K562 (cell line): ENCODE results near the gene LRRC51. TPM values are rescaled to one million over a fixed set of nuclear protein-coding genes. Genes with fewer than 3 reads are reported as not detected.

Experiments used
- BCL6 ChIP-seq: fragments of 250-450 bp; sonication (Bioruptor Pico); IDR thresholded peaks from 2 replicates; pipeline ENCODE4 v1.4.0; 2020
- ELF2 ChIP-seq: fragments of 250-450 bp; sonication (Bioruptor Pico); IDR thresholded peaks from 2 replicates; pipeline ENCODE4 v1.5.0; 2021; ENCODE audit warnings: mild to moderate bottlenecking
- HLTF ChIP-seq: fragments of 450-650 bp; IDR thresholded peaks from 2 replicates; pipeline ENCODE4 v1.6.1; 2016
- POLR2H ChIP-seq: IDR thresholded peaks from 2 replicates; pipeline ENCODE4 v1.6.1; 2016; ENCODE audit warnings: missing genetic modification characterization, low read depth, mild to moderate bottlenecking, control low read depth, missing compliant biosample characterization, moderate library complexity
- RBM14 ChIP-seq: fragments of 200-400 bp; formaldehyde crosslinking; IDR thresholded peaks from 2 replicates; pipeline ENCODE4 v1.6.1; 2018; ENCODE audit warnings: low read depth, mild to moderate bottlenecking, low read length, moderate library complexity, borderline replicate concordance; ENCODE audit not compliant: insufficient read depth
- RFX5 ChIP-seq: IDR thresholded peaks from 2 replicates; pipeline ENCODE4 v1.6.1; 2011; ENCODE audit warnings: low read depth, mild to moderate bottlenecking, improper control_type of control experiment, low read length
- SIRT6 ChIP-seq: IDR thresholded peaks from one replicate; pipeline ENCODE4 v1.6.1; 2012; ENCODE audit warnings: low read depth, mild to moderate bottlenecking, control low read depth, inconsistent platforms, low read length, moderate library complexity
- SP1 ChIP-seq: sonication (generic); formaldehyde crosslinking; IDR thresholded peaks from 2 replicates; pipeline ENCODE4 v1.8.1; 2022; ENCODE audit warnings: mild to moderate bottlenecking, missing genetic modification reagents
- STAG1 ChIP-seq: sonication (generic); formaldehyde crosslinking; IDR thresholded peaks from 2 replicates; pipeline ENCODE4 v1.5.0; 2020; ENCODE audit warnings: missing genetic modification reagents, borderline replicate concordance
- UBTF ChIP-seq, 2 experiments: IDR thresholded peaks; 2 replicates each; pipeline ENCODE4 v1.6.1; 2012; ENCODE audit warnings: improper control_type of control experiment in 2 of 2, low read depth in 2 of 2, low read length in 2 of 2, borderline replicate concordance in 1 of 2
- ZBTB43 ChIP-seq: sonication (generic); formaldehyde crosslinking; IDR thresholded peaks from 2 replicates; pipeline ENCODE4 v1.8.0; 2023; ENCODE audit warnings: mild to moderate bottlenecking, missing genetic modification reagents
- ZNF507 ChIP-seq: conservative IDR thresholded peaks from 2 replicates; pipeline ENCODE4 v1.6.1; 2017; ENCODE audit warnings: missing genetic modification characterization, missing compliant biosample characterization
- polyA plus RNA-seq, 8 experiments: library from polyadenylated mRNA; depleted of rRNA in 4 of 8; stranded (reverse) in 5 of 8; unstranded in 3 of 8; fragments of >200 nt; fragmentation: Nextera tagmentation in 2 of 8; fragmentation: Illumina TruSeq in 1 of 8; extraction: Ambion mirVana in 2 of 8; extraction: Trizol in 1 of 8; gene quantifications; 2 replicates each; pipeline versions ENCODE4 v1.2.1 to v1.2.3, GENCODE V29; 2011 to 2014; ENCODE audit warnings: inconsistent platforms in 1 of 8, missing spikeins in 1 of 8
- total RNA-seq, 7 experiments: library from RNA; depleted of rRNA in 6 of 7; stranded (reverse); fragments of >200 nt in 6 of 7; fragmentation: Illumina TruSeq in 2 of 7; extraction: Trizol in 2 of 7; gene quantifications; 2 replicates each; pipeline versions ENCODE4 v1.2.1 to v1.2.3, GENCODE V29; 2011 to 2021; ENCODE audit warnings: low replicate concordance in 1 of 7
- TF ChIP-seq, protein P1 (sequence below): sonication (generic); formaldehyde crosslinking; IDR thresholded peaks from 2 replicates; pipeline ENCODE4 v1.8.1; 2023; ENCODE audit warnings: mild to moderate bottlenecking, missing genetic modification reagents, moderate library complexity
- TF ChIP-seq, protein P2 (sequence below), 3 experiments: IDR thresholded peaks in 2 of 3; conservative IDR thresholded peaks in 1 of 3; 2 replicates each; pipeline ENCODE4 v1.5.1; 2011 to 2012; ENCODE audit warnings: low read length in 3 of 3, mild to moderate bottlenecking in 3 of 3, control low read depth in 2 of 3, improper control_type of control experiment in 1 of 3, inconsistent platforms in 1 of 3, low read depth in 1 of 3, mixed read lengths in 1 of 3, moderate library complexity in 1 of 3; ENCODE audit not compliant: insufficient read depth in 2 of 3
- TF ChIP-seq, protein P3 (sequence below): fragments of 450-650 bp; IDR thresholded peaks from 2 replicates; pipeline ENCODE4 v1.6.1; 2016; ENCODE audit warnings: borderline replicate concordance
- TF ChIP-seq, protein P4 (sequence below): fragments of 450-650 bp; IDR thresholded peaks from one replicate; pipeline ENCODE4 v1.6.1; 2018; ENCODE audit warnings: mild to moderate bottlenecking, moderate library complexity; ENCODE audit not compliant: partially characterized antibody

LRRC51 gene
- total and polyA plus RNA-seq, 9 of the 15 experiments (the other 6 are each of a cell fraction or from before 2014, with no cell fraction given): 4.7 to 10.6 (median 5.6) TPM

GRCh38 chr11:72080326-72081183 is at the start of gene LRRC51, which contains the start of gene NUMA1 (continued):
- TF ChIP-seq ZNF507 (tag) (no peak), RBM14 (no peak), POLR2H (tag) (peak; percentile 83), ZBTB43 (CRISPR knock-in tag) (no peak), ELF2 (peak; percentile 77), RFX5 (peak; percentile 96), HLTF (no peak), BCL6 (no peak), SP1 (CRISPR knock-in tag) (peak; percentile 95), STAG1 (CRISPR knock-in tag) (no peak), UBTF (IDR thresholded peaks at IDR 0.05; ENCODE audit: borderline replicate concordance in 1 of 2, low read depth in 2 of 2, low read length in 2 of 2) (0 out of 4 replicates have a peak, but pooled peaks of 1 of the 2 experiments have one; percentile 13), SIRT6 (no peak)
- TF ChIP-seq, protein P1, sequence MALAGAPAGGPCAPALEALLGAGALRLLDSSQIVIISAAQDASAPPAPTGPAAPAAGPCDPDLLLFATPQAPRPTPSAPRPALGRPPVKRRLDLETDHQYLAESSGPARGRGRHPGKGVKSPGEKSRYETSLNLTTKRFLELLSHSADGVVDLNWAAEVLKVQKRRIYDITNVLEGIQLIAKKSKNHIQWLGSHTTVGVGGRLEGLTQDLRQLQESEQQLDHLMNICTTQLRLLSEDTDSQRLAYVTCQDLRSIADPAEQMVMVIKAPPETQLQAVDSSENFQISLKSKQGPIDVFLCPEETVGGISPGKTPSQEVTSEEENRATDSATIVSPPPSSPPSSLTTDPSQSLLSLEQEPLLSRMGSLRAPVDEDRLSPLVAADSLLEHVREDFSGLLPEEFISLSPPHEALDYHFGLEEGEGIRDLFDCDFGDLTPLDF (CRISPR knock-in tag): peak; percentile 81
- TF ChIP-seq, protein P2, sequence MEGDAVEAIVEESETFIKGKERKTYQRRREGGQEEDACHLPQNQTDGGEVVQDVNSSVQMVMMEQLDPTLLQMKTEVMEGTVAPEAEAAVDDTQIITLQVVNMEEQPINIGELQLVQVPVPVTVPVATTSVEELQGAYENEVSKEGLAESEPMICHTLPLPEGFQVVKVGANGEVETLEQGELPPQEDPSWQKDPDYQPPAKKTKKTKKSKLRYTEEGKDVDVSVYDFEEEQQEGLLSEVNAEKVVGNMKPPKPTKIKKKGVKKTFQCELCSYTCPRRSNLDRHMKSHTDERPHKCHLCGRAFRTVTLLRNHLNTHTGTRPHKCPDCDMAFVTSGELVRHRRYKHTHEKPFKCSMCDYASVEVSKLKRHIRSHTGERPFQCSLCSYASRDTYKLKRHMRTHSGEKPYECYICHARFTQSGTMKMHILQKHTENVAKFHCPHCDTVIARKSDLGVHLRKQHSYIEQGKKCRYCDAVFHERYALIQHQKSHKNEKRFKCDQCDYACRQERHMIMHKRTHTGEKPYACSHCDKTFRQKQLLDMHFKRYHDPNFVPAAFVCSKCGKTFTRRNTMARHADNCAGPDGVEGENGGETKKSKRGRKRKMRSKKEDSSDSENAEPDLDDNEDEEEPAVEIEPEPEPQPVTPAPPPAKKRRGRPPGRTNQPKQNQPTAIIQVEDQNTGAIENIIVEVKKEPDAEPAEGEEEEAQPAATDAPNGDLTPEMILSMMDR (IDR thresholded peaks at IDR 0.05 in 2 of 3, conservative IDR thresholded peaks at IDR 0.05 in 1 of 3; ENCODE audit: insufficient read depth in 2 of 3, low read depth in 1 of 3, low read length in 3 of 3): no peak
- TF ChIP-seq, protein P3, sequence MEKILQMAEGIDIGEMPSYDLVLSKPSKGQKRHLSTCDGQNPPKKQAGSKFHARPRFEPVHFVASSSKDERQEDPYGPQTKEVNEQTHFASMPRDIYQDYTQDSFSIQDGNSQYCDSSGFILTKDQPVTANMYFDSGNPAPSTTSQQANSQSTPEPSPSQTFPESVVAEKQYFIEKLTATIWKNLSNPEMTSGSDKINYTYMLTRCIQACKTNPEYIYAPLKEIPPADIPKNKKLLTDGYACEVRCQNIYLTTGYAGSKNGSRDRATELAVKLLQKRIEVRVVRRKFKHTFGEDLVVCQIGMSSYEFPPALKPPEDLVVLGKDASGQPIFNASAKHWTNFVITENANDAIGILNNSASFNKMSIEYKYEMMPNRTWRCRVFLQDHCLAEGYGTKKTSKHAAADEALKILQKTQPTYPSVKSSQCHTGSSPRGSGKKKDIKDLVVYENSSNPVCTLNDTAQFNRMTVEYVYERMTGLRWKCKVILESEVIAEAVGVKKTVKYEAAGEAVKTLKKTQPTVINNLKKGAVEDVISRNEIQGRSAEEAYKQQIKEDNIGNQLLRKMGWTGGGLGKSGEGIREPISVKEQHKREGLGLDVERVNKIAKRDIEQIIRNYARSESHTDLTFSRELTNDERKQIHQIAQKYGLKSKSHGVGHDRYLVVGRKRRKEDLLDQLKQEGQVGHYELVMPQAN: peak; percentile 90; the same call in 1 of the 2 replicates
- TF ChIP-seq, protein P4, sequence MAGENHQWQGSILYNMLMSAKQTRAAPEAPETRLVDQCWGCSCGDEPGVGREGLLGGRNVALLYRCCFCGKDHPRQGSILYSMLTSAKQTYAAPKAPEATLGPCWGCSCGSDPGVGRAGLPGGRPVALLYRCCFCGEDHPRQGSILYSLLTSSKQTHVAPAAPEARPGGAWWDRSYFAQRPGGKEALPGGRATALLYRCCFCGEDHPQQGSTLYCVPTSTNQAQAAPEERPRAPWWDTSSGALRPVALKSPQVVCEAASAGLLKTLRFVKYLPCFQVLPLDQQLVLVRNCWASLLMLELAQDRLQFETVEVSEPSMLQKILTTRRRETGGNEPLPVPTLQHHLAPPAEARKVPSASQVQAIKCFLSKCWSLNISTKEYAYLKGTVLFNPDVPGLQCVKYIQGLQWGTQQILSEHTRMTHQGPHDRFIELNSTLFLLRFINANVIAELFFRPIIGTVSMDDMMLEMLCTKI: no peak
